PC-3 (cell line): ENCODE results near the gene P3H3.

Experiments used
- CTCF ChIP-seq: fragments of 300-600 bp; sonication (generic); conservative IDR thresholded peaks from 2 replicates; pipeline ENCODE4 v1.5.1; 2017; ENCODE audit warnings: antibody characterized with exemption, low read depth, mild to moderate bottlenecking, low read length
- EZH2 ChIP-seq: fragments of 300-600 bp; sonication (generic); IDR thresholded peaks from one replicate; pipeline ENCODE4 v1.6.1; 2017; ENCODE audit warnings: antibody characterized with exemption, mild to moderate bottlenecking, low read length; ENCODE audit not compliant: unreplicated experiment

DNA sequence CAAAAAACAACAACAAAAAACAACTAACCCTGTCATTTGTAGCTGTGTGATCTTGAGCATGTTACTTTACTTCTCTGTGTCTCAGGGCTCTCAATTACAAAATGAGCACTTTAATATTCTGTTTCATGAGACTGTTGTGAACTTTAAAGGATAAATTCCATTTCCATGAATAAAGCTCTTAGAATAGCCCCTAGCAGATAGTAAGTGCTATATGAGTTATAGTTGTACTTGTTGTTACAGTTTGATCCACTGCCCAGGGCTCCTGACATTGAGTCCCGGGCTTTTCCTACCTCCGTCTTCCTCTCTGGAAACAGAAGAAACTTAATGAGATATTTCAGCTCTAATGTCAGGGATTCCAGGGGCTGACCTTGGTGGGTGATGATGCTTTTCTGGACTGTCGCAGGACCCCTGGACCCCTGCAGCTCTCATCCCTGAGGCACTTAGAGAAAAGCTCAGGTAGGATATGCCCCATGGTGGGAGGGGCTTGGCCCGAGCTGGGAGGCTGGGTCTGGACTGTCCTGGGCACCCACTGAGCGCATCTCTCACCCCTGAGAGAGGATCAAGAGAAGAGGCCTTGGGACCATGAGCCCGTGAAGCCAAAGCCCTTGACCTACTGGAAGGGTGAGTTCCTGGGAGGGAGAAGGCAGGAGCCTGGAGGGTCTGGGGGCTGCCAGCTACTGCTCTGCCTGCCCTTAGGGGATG is 5.1 kb downstream of the P3H3 start:
- TF ChIP-seq CTCF (no peak), EZH2 (no peak)
